Measurements from ENCODE around the gene NOP10. TPM values are rescaled to one million over a fixed set of nuclear protein-coding genes. Genes with fewer than 3 reads are reported as not detected.
"Not testable (repeated sequence)": the region's sequence is repeated elsewhere in the genome, so short reads cannot be mapped to it uniquely, and the experiment has no call there.

Gene NOP10
- total RNA-seq, 1 experiment from 2014 or later: 257 TPM

GRCh38 chr15:34347951-34348638, 5.2 kb upstream of the NOP10 start:
- Histone ChIP-seq H3K36me3 (no peaks in the 10 kb centered on the region), H3K4me3 (no peak overlapping the region), H3K4me1 (no peaks in the 10 kb centered on the region), H3K27ac (no peak overlapping the region), H3K27me3 (0 out of 2 replicates have a peak, but pooled peaks cover 4% of the 10 kb centered on the region), H3K9me3 (replicated peaks) (no peaks in the 10 kb centered on the region)
- DNase-seq: no peak

GRCh38 chr15:34342213-34342736, 661 bp downstream of the NOP10 start:
- H3K4me1 ChIP-seq; H3K27me3 ChIP-seq; DNase-seq; H3K9me3 ChIP-seq (replicated peaks): not testable (repeated sequence)
- Histone ChIP-seq H3K36me3 (peaks cover 22% of the 10 kb centered on the region), H3K4me3 (peak overlapping the region; percentile 76), H3K27ac (peak overlapping the region; percentile 80)

DNA sequence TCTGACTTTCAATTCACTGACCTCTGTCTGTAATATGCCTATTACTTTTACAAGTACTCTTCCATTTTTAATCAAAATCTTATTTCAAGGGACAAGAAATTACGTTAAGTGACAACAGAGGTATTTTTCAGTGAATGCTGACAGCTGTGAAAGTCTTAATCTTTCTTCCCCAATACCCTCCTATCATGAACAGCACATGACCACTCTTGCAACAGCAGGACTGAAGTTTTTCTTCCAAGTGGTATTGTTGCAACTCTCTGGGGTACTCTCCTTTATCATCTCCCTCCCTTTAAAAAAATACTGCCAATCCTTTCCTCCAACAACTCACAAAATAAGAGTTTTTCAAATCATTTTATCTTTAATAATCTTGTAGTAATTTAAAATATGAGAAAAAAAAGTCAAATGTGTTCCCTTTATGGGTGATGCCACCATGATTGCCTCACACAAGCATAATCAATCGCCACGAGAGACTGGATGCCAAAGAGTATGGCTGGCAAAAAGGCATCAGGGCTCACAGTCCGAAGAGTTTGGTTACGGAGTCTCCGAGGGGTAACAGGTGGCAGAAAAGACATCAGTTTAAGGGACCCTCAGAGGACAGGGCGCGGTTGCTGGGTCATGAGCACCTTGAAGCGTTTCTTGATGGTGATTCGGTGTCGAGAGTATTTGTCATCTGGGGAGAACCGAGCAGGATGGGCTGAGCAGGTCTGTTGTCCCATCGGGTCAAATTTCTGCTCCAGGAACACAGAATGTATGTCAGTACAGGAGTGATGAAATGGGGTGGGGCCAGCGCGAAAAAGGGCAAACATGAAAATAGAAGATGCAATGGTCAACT, 1.3 kb downstream of the NOP10 start:
- Histone ChIP-seq H3K9me3 (replicated peaks) (no peaks in the 10 kb centered on the region), H3K27me3 (no peaks in the 10 kb centered on the region), H3K4me1 (no peaks in the 10 kb centered on the region), H3K4me3 (peak overlapping the region; percentile 76), H3K36me3 (peaks cover 22% of the 10 kb centered on the region), H3K27ac (no peak overlapping the region; the same call in 1 of the 2 replicates)
- DNase-seq: no peak

DNA sequence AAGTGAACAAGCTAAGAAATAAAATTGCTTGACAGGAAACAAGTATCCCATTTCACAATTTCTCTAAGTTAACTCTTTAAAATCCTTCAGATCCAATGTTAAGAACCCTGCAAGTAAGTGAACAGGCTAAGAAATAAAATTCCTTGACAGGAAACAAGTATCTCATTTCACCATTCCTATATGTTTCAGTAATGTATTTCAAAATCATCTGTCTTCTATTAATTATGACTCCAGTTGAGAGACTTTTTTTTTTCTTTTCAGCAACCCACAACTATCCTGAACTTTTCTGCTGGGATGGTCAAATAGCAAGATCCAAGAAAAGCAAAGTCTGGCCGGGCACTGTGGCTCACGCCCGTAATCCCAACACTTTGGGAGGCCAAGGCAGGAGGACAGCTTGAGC, 3.0 kb downstream of the NOP10 start:
- no peaks in the 10 kb centered on the region for H3K9me3 ChIP-seq (replicated peaks)
- no peak for DNase-seq
- H3K27me3 ChIP-seq: no peaks in the 10 kb centered on the region
- peaks cover 22% of the 10 kb centered on the region for H3K36me3 ChIP-seq
- no peaks in the 10 kb centered on the region for H3K4me1 ChIP-seq
- H3K4me3 ChIP-seq: no peak overlapping the region
- no peak overlapping the region for H3K27ac ChIP-seq

DNA sequence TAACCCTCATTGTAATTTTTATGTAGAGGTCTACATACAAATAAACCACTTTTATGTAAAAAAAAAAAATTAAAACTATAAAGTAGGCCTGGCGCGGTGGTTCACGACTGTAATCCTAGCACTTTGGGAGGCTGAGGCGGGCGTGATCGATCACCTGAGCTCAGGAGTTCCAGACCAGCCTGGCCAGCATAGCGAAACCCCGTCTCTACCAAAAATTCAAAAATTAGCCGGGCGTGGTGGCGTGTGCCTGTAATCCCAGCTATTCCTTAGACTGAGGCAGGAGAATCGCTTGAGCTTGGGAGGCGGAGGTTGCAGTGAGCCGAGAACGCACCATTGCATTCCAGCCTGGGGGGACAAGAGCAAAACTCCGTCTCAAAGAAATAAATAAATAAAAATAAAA, 4.6 kb downstream of the NOP10 start:
- Histone ChIP-seq H3K9me3 (replicated peaks) (no peaks in the 10 kb centered on the region), H3K4me1 (no peaks in the 10 kb centered on the region), H3K36me3 (peaks cover 22% of the 10 kb centered on the region), H3K27ac (peak overlapping the region; percentile 38), H3K4me3 (peak overlapping the region; percentile 98), H3K27me3 (no peaks in the 10 kb centered on the region)
- no peak for DNase-seq

- Histone ChIP-seq H3K4me1 (no peaks in the 10 kb centered on the region), H3K9me3 (replicated peaks) (no peaks in the 10 kb centered on the region), H3K4me3 (peak within 1 kb of the TSS; percentile 98), H3K27ac (peak within 1 kb of the TSS; percentile 65), H3K27me3 (no peaks in the 10 kb centered on the region), H3K36me3 (peaks cover 22% of the 10 kb centered on the region)
- DNase-seq: peak; percentile 95 to 96
Measured at GRCh38 chr15:34337557-34338306, 5.2 kb downstream of the NOP10 start, which contains the start of gene SLC12A6. Gene SLC12A6 (minus strand): TSS chr15:34337781. CDS start chr15:34336680, 1,101 bp downstream.

DNA sequence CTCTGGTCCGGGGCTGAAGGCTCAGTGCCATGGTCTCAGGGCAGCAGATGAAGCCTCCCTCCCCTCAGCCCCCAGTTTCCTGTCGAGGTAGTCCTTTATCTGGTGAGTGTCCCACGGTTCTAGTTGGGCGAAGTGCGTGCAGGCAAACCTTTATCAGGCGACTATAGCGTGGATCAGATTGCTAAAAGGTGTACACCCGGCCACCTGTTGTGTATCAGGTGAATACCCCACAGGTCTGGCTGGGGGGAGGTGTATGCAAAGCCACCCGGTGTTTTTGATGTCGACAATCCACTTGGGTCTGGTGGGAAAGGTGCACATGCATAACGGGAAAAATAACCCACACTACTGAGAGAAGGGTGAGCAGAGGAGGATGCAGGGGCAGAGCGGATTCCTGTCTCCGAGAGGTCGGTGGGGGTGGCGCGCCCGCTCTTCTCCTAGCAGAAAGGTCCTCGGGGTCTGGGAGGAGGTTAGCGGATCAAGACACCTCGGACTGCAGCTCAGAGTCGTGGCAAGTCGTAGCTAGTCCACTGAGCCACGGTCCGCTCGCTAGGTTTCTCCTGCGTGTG, 5.9 kb downstream of the NOP10 start:
- H3K27ac ChIP-seq: peak overlapping the region; percentile 65
- peak in 1 of 2 experiments; percentile 5 for DNase-seq
- peak overlapping the region; percentile 98 for H3K4me3 ChIP-seq
- no peaks in the 10 kb centered on the region for H3K27me3 ChIP-seq
- no peaks in the 10 kb centered on the region for H3K4me1 ChIP-seq
- peaks cover 22% of the 10 kb centered on the region for H3K36me3 ChIP-seq
- no peaks in the 10 kb centered on the region for H3K9me3 ChIP-seq (replicated peaks)

- no peak overlapping the region for H3K27ac ChIP-seq
- no peak for DNase-seq
- no peaks in the 10 kb centered on the region for H3K9me3 ChIP-seq (replicated peaks)
- no peak overlapping the region for H3K4me3 ChIP-seq
- no peaks in the 10 kb centered on the region for H3K4me1 ChIP-seq
- peaks cover 20% of the 10 kb centered on the region for H3K36me3 ChIP-seq
- H3K27me3 ChIP-seq: no peaks in the 10 kb centered on the region
Measured at GRCh38 chr15:34336231-34336990, 6.5 kb downstream of the NOP10 start.

- Histone ChIP-seq H3K27me3 (no peaks in the 10 kb centered on the region), H3K36me3 (peaks cover 10% of the 10 kb centered on the region), H3K27ac (no peak overlapping the region), H3K4me1 (no peaks in the 10 kb centered on the region), H3K4me3 (no peak overlapping the region), H3K9me3 (replicated peaks) (no peaks in the 10 kb centered on the region)
- no peak for DNase-seq
Measured at GRCh38 chr15:34335176-34336032, 7.5 kb downstream of the NOP10 start.

- Histone ChIP-seq H3K9me3 (replicated peaks) (no peaks in the 10 kb centered on the region), H3K27me3 (no peaks in the 10 kb centered on the region), H3K4me1 (no peaks in the 10 kb centered on the region), H3K36me3 (peaks cover 5% of the 10 kb centered on the region), H3K4me3 (no peak overlapping the region), H3K27ac (no peak overlapping the region)
- DNase-seq: no peak
Measured at GRCh38 chr15:34334672-34335071, 8.3 kb downstream of the NOP10 start.

GRCh38 chr15:34332553-34333120, 10.3 kb downstream of the NOP10 start:
- no peak for DNase-seq
- Histone ChIP-seq H3K9me3 (replicated peaks) (no peaks in the 10 kb centered on the region), H3K27ac (no peak overlapping the region), H3K36me3 (no peaks in the 10 kb centered on the region), H3K4me1 (no peaks in the 10 kb centered on the region), H3K4me3 (no peak overlapping the region), H3K27me3 (no peaks in the 10 kb centered on the region)

GRCh38 chr15:34331809-34332208, 11.1 kb downstream of the NOP10 start:
- DNase-seq: no peak
- H3K4me1 ChIP-seq: no peaks in the 10 kb centered on the region
- H3K4me3 ChIP-seq: no peak overlapping the region
- H3K27ac ChIP-seq: no peak overlapping the region
- H3K27me3 ChIP-seq: no peaks in the 10 kb centered on the region
- H3K36me3 ChIP-seq: no peaks in the 10 kb centered on the region
- H3K9me3 ChIP-seq (replicated peaks): no peaks in the 10 kb centered on the region

- H3K36me3 ChIP-seq: no peaks in the 10 kb centered on the region
- no peaks in the 10 kb centered on the region for H3K27me3 ChIP-seq
- no peaks in the 10 kb centered on the region for H3K4me1 ChIP-seq
- H3K4me3 ChIP-seq: no peak overlapping the region
- DNase-seq: no peak
- no peak overlapping the region for H3K27ac ChIP-seq
- H3K9me3 ChIP-seq (replicated peaks): no peaks in the 10 kb centered on the region
Measured at GRCh38 chr15:34330279-34330678, 12.7 kb downstream of the NOP10 start.
